Neural cell (in vitro differentiated cells): ENCODE measurements around the gene ACOT6. TPM values are rescaled to one million over a fixed set of nuclear protein-coding genes. Genes with fewer than 3 reads are reported as not detected.

Experiments used
- H2AFZ ChIP-seq: fragments of 200-600, 300-800 bp; sonication (generic), shearing (Covaris generic); 2 replicates; pipeline ENCODE4 v1.6.0; 2014; ENCODE audit warnings: low read depth, mild to moderate bottlenecking, antibody characterized with exemption, low read length, moderate library complexity
- H3F3A ChIP-seq: fragments of 200-600 bp; shearing (Covaris generic); 2 replicates; pipeline ENCODE4 v1.6.1; 2016; ENCODE audit warnings: mild to moderate bottlenecking, moderate library complexity, mixed read lengths, antibody characterized with exemption, low read length; ENCODE audit not compliant: insufficient read depth, poor library complexity, severe bottlenecking
- H3K27ac ChIP-seq: fragments of 200-600, 300-800 bp; sonication (generic), shearing (Covaris generic); 2 replicates; pipeline ENCODE4 v1.5.1; 2014; ENCODE audit warnings: mild to moderate bottlenecking, low read length, moderate library complexity
- H3K27me3 ChIP-seq: fragments of 300-800, 200-600 bp; sonication (generic), shearing (Covaris generic); 2 replicates; pipeline ENCODE4 v1.6.0; 2014; ENCODE audit warnings: mild to moderate bottlenecking, low read depth, low read length, moderate library complexity; ENCODE audit not compliant: insufficient read depth
- H3K36me3 ChIP-seq: fragments of 300-800, 200-600 bp; sonication (generic), shearing (Covaris generic); 2 replicates; pipeline ENCODE4 v1.5.1; 2014; ENCODE audit warnings: mild to moderate bottlenecking, antibody characterized with exemption, low read length, moderate library complexity; ENCODE audit not compliant: insufficient read depth
- H3K4me2 ChIP-seq: fragments of 300-800, 200-600 bp; sonication (generic), shearing (Covaris generic); 2 replicates; pipeline ENCODE4 v1.6.0; 2014; ENCODE audit warnings: mild to moderate bottlenecking, low read length
- H3K4me3 ChIP-seq: fragments of 300-800, 200-600 bp; sonication (generic), shearing (Covaris generic); 2 replicates; pipeline ENCODE4 v1.5.1; 2014; ENCODE audit warnings: mild to moderate bottlenecking, low read length, moderate library complexity
- H3K79me2 ChIP-seq: fragments of 200-600 bp; shearing (Covaris generic); replicated peaks from 2 replicates; pipeline ENCODE4 v1.6.0; 2014; ENCODE audit warnings: mild to moderate bottlenecking, low read length, moderate library complexity; ENCODE audit not compliant: insufficient read depth
- H3K9ac ChIP-seq: fragments of 300-800, 200-600 bp; sonication (generic), shearing (Covaris generic); 2 replicates; pipeline ENCODE4 v1.6.1; 2016; ENCODE audit warnings: mild to moderate bottlenecking, low read length, mixed read lengths
- H3K9me2 ChIP-seq: fragments of 200-600 bp; shearing (Covaris generic); 2 replicates; pipeline ENCODE4 v1.6.1; 2016; ENCODE audit warnings: mild to moderate bottlenecking, low read length, mixed read lengths; ENCODE audit not compliant: insufficient read depth
- H3K9me3 ChIP-seq: fragments of 200-600, 300-800 bp; sonication (generic), shearing (Covaris generic); 2 replicates; pipeline ENCODE4 v1.6.1; 2016; ENCODE audit warnings: mild to moderate bottlenecking, mixed run types, low read length, moderate library complexity, mixed read lengths
- H4K20me1 ChIP-seq: fragments of 200-600 bp; shearing (Covaris generic); 2 replicates; pipeline ENCODE4 v1.6.1; 2016; ENCODE audit warnings: mild to moderate bottlenecking, mixed run types; ENCODE audit not compliant: insufficient read depth
- CTCF ChIP-seq: fragments of 450-650 bp; IDR thresholded peaks from 2 replicates; pipeline ENCODE4 v1.5.1; 2014; ENCODE audit warnings: antibody characterized with exemption, mild to moderate bottlenecking, moderate library complexity; ENCODE audit not compliant: poor library complexity, severe bottlenecking
- EP300 ChIP-seq: fragments of 450-650 bp; conservative IDR thresholded peaks from 2 replicates; pipeline ENCODE4 v1.6.1; 2014; ENCODE audit warnings: antibody characterized with exemption, mild to moderate bottlenecking, moderate library complexity; ENCODE audit not compliant: poor library complexity, severe bottlenecking
- EZH2 ChIP-seq: fragments of 200-600, 300-800 bp; shearing (Covaris generic), sonication (generic); IDR thresholded peaks from 2 replicates; pipeline ENCODE4 v1.6.1; 2014; ENCODE audit warnings: antibody characterized with exemption, low read length, borderline replicate concordance, mild to moderate bottlenecking; ENCODE audit not compliant: insufficient read depth, poor library complexity, severe bottlenecking
- MXI1 ChIP-seq: fragments of 450-650 bp; conservative IDR thresholded peaks from 2 replicates; pipeline ENCODE4 v1.6.1; 2014; ENCODE audit warnings: antibody characterized with exemption, mild to moderate bottlenecking; ENCODE audit not compliant: poor library complexity, severe bottlenecking
- POLR2AphosphoS5 ChIP-seq: IDR thresholded peaks from 2 replicates; pipeline ENCODE4 v1.6.1; 2012
- RAD21 ChIP-seq: fragments of 450-650 bp; conservative IDR thresholded peaks from 2 replicates; pipeline ENCODE4 v1.6.1; 2014; ENCODE audit warnings: antibody characterized with exemption, mild to moderate bottlenecking, moderate library complexity
- REST ChIP-seq: IDR thresholded peaks from 2 replicates; pipeline ENCODE4 v1.6.1; 2012; ENCODE audit warnings: borderline replicate concordance
- SMC3 ChIP-seq: fragments of 450-650 bp; conservative IDR thresholded peaks from 2 replicates; pipeline ENCODE4 v1.6.1; 2014; ENCODE audit warnings: antibody characterized with exemption, mild to moderate bottlenecking, moderate library complexity; ENCODE audit not compliant: poor library complexity
- TAF1 ChIP-seq: IDR thresholded peaks from 2 replicates; pipeline ENCODE4 v1.6.1; 2012; ENCODE audit warnings: low read depth
- polyA plus RNA-seq: library from polyadenylated mRNA; depleted of rRNA; stranded (reverse); fragments of >200 nt; gene quantifications from 2 replicates; pipeline ENCODE4 v1.2.3, GENCODE V29; 2014

The ACOT6 gene
- polyA plus RNA-seq, 1 donor from 2014 or later, result not detected

GRCh38 chr14:73613046-73613383 lies 698 bp downstream of the ACOT6 start:
- Histone ChIP-seq H4K20me1 (no peaks in the 10 kb centered on the region), H3K36me3 (no peaks in the 10 kb centered on the region), H3K9ac (peak overlapping the region; percentile 63), H3K9me3 (no peaks in the 10 kb centered on the region), H3K4me3 (peak overlapping the region; percentile 79), H2AFZ (peak overlapping the region; percentile 18), H3K27ac (no peak overlapping the region), H3K4me2 (no peak overlapping the region), H3K79me2 (no peaks in the 10 kb centered on the region), H3K9me2 (no peaks in the 10 kb centered on the region), H3F3A (no peaks in the 10 kb centered on the region), H3K27me3 (peaks cover 9% of the 10 kb centered on the region)
- TF ChIP-seq REST (no peak), POLR2AphosphoS5 (no peak), EZH2 (no peak), EP300 (no peak), RAD21 (no peak), SMC3 (no peak), CTCF (no peak), MXI1 (no peak), TAF1 (no peak)

GRCh38 chr14:73613419-73613963 lies 1.2 kb downstream of the ACOT6 start:
- Histone ChIP-seq H3K27me3 (peaks cover 9% of the 10 kb centered on the region), H3K9ac (no peak overlapping the region), H3K9me2 (no peaks in the 10 kb centered on the region), H3K27ac (no peak overlapping the region), H3K36me3 (no peaks in the 10 kb centered on the region), H3K79me2 (no peaks in the 10 kb centered on the region), H2AFZ (no peak overlapping the region), H3F3A (no peaks in the 10 kb centered on the region), H3K4me3 (peak overlapping the region; percentile 79), H3K9me3 (no peaks in the 10 kb centered on the region), H3K4me2 (no peak overlapping the region), H4K20me1 (no peaks in the 10 kb centered on the region)
- TF ChIP-seq EZH2, result no peak
- TF ChIP-seq EP300, result no peak
- no peak for TF ChIP-seq REST
- TF ChIP-seq MXI1, result no peak
- TF ChIP-seq POLR2AphosphoS5, result no peak
- TF ChIP-seq RAD21, result no peak
- TF ChIP-seq CTCF, result no peak
- TF ChIP-seq TAF1, result no peak
- no peak for TF ChIP-seq SMC3
